Measurements from ENCODE around the gene TASOR2. TPM values are rescaled to one million over a fixed set of nuclear protein-coding genes. Genes with fewer than 3 reads are reported as not detected.

The TASOR2 gene
- polyA plus RNA-seq, 2 donors, result 8.1 to 11.1 TPM

DNA sequence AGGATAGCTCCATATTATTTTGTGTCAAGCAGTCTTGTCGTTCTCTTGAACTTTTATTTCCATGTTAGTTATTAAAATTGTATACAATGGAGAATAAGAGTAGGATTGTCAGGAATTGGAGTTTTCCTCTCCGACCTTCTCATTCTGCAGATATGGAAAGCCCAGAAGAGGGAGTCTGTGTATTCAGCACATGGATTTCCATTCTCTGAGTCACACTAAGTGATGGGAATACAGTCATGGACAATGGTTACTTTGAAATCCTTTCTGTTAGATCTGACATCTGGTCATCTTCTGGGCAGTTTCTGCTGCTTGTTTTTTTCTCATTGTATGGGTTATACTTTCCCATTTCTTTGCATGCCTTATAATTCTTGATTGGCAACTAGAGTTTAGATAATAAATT lies 5.0 kb upstream of the TASOR2 start:
- Histone ChIP-seq H3K4me1 (ENCODE audit: control insufficient read depth in 2 of 2, insufficient read depth in 2 of 2, low read length in 1 of 2) (peaks cover 0 to 3% of the 10 kb centered on the region in 2 donors), H3K27ac (ENCODE audit: low read depth in 2 of 2, low read length in 1 of 2) (no peak overlapping the region), H3K27me3 (ENCODE audit: control insufficient read depth in 1 of 2, insufficient read depth in 2 of 2, low read length in 2 of 2) (no peaks in the 10 kb centered on the region), H3K9me3 (ENCODE audit: control insufficient read depth in 2 of 2, insufficient read depth in 1 of 2, low read depth in 1 of 2, low read length in 1 of 2) (no peaks in the 10 kb centered on the region), H3K4me3 (ENCODE audit: low read depth in 1 of 2, low read length in 2 of 2) (no peak overlapping the region), H3K36me3 (ENCODE audit: control insufficient read depth in 2 of 2, insufficient read depth in 2 of 2, low read length in 1 of 2) (no peaks in the 10 kb centered on the region)
- WGBS, 2 donors, result 71 to 86% methylated on average over 2 of the region's 2 CpGs

GRCh38 chr10:5681930-5682329 lies 2.7 kb upstream of the TASOR2 start:
- H3K4me3 ChIP-seq (ENCODE audit: low read depth in 1 of 2, low read length in 2 of 2), result no peak overlapping the region
- no peaks in the 10 kb centered on the region for H3K36me3 ChIP-seq (ENCODE audit: control insufficient read depth in 2 of 2, insufficient read depth in 2 of 2, low read length in 1 of 2)
- 58 to 61% methylated on average over 5 of the region's 5 CpGs for WGBS, 2 donors
- H3K9me3 ChIP-seq (ENCODE audit: control insufficient read depth in 2 of 2, insufficient read depth in 1 of 2, low read depth in 1 of 2, low read length in 1 of 2), result no peaks in the 10 kb centered on the region
- H3K27ac ChIP-seq (ENCODE audit: low read depth in 2 of 2, low read length in 1 of 2), result no peak overlapping the region
- H3K4me1 ChIP-seq (ENCODE audit: control insufficient read depth in 2 of 2, insufficient read depth in 2 of 2, low read length in 1 of 2), result peaks cover 0 to 3% of the 10 kb centered on the region in 2 donors
- H3K27me3 ChIP-seq (ENCODE audit: control insufficient read depth in 1 of 2, insufficient read depth in 2 of 2, low read length in 2 of 2), result no peaks in the 10 kb centered on the region

DNA sequence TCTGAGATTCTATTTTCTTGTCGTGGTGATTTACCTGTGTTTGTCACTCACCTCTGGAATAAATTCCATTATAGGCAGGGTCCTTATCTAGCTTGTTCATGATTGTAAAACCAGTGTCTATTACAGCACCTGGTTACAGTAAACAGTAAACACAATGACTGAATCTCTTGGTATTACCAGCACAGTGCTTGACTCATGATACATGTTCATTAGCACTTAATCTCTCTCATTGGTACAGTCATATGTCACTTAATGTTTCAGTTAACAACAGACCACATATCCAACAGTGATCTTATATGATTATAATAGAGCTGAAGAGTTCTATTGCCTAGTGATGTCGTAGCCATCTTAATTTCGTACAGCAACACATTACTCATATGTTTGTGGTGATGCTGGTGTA lies 1.6 kb upstream of the TASOR2 start:
- Histone ChIP-seq H3K9me3 (ENCODE audit: control insufficient read depth in 2 of 2, insufficient read depth in 1 of 2, low read depth in 1 of 2, low read length in 1 of 2) (no peaks in the 10 kb centered on the region), H3K27me3 (ENCODE audit: control insufficient read depth in 1 of 2, insufficient read depth in 2 of 2, low read length in 2 of 2) (no peaks in the 10 kb centered on the region), H3K27ac (ENCODE audit: low read depth in 2 of 2, low read length in 1 of 2) (no peak overlapping the region), H3K4me3 (ENCODE audit: low read depth in 1 of 2, low read length in 2 of 2) (no peak overlapping the region), H3K36me3 (ENCODE audit: control insufficient read depth in 2 of 2, insufficient read depth in 2 of 2, low read length in 1 of 2) (no peaks in the 10 kb centered on the region), H3K4me1 (ENCODE audit: control insufficient read depth in 2 of 2, insufficient read depth in 2 of 2, low read length in 1 of 2) (peaks cover 0 to 3% of the 10 kb centered on the region in 2 donors)
- WGBS, 2 donors, result 71 to 80% methylated on average over 3 of the region's 3 CpGs

DNA sequence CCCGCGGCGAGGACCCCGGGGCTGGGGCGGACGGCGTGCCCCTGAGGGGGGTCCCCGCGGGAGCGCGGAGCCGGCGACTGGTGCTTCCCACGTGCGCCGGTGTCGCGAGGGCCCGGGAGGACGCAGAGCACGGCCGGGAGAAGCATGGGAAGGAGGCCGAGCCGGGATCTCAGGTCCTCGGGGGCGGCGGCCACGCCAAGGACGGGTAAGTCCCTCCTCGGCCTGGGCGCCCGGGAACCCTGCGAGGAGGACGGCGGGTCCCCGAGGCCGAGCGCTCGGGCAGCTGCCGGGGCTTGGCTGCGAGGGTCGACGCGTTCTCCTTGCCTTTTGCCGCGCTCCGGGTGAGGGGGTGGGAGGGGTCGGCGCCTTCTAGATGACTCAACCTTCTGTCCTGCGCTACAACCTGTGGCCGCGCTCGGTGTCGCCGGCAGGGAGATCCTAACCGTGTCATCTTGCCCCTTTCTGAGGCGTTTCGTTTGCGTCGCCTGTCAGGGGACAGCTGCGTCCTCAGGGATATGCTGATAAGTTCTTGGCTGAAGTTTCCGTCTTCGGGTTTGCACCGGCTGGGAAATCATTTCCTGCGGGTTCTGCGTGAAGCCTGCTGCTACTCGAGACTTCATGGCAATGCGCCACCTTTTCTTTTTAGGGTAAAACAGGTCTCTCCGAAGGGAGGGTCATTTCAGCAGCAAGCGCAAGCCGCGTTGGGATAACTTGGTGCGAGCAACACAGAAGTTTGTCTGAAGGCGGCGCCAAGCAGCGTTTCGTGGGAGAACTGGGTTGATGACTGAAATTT lies 529 bp downstream of the TASOR2 start:
- 0% methylated on average over 67 to 77 of the region's 77 CpGs for WGBS, 2 donors
- no peaks in the 10 kb centered on the region for H3K27me3 ChIP-seq (ENCODE audit: control insufficient read depth in 1 of 2, insufficient read depth in 2 of 2, low read length in 2 of 2)

DNA sequence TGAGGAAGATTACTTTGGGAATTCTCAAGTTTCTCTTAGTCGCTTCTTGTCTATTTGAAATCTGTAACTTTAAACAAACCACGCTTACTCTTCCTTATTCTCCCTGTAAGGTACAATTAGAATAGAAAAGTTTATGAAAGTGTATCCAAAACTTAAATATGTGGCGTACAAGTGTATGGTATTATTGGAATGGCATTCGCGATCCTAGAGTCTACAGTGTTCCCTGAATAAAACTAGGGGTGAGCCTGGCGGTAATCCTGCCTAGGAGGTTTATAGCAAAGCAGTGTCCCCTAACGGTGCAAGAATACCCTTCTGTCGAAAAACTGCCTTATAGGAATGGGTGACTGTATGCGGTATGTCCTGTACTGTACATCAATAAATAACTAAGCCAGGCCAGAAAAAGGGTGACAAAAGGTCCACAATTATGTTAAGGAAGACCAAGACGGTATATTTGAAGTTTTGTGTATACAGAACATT lies 1.2 kb downstream of the TASOR2 start:
- Histone ChIP-seq H3K4me1 (ENCODE audit: control insufficient read depth in 2 of 2, insufficient read depth in 2 of 2, low read length in 1 of 2) (peaks cover 0 to 3% of the 10 kb centered on the region in 2 donors), H3K27me3 (ENCODE audit: control insufficient read depth in 1 of 2, insufficient read depth in 2 of 2, low read length in 2 of 2) (no peaks in the 10 kb centered on the region), H3K36me3 (ENCODE audit: control insufficient read depth in 2 of 2, insufficient read depth in 2 of 2, low read length in 1 of 2) (no peaks in the 10 kb centered on the region), H3K4me3 (ENCODE audit: low read depth in 1 of 2, low read length in 2 of 2) (peak overlapping the region; percentile 67 to 98), H3K9me3 (ENCODE audit: control insufficient read depth in 2 of 2, insufficient read depth in 1 of 2, low read depth in 1 of 2, low read length in 1 of 2) (no peaks in the 10 kb centered on the region), H3K27ac (ENCODE audit: low read depth in 2 of 2, low read length in 1 of 2) (peak overlapping the region; percentile 78 to 89)
- 3 to 4% methylated on average over 10 of the region's 10 CpGs for WGBS, 2 donors

More for the DNA sequence above, 529 bp downstream of the TASOR2 start:
- Histone ChIP-seq H3K9me3 (ENCODE audit: control insufficient read depth in 2 of 2, insufficient read depth in 1 of 2, low read depth in 1 of 2, low read length in 1 of 2) (no peaks in the 10 kb centered on the region), H3K4me3 (ENCODE audit: low read depth in 1 of 2, low read length in 2 of 2) (peak overlapping the region; percentile 67 to 98), H3K27ac (ENCODE audit: low read depth in 2 of 2, low read length in 1 of 2) (peak overlapping the region; percentile 74 to 89), H3K36me3 (ENCODE audit: control insufficient read depth in 2 of 2, insufficient read depth in 2 of 2, low read length in 1 of 2) (no peaks in the 10 kb centered on the region), H3K4me1 (ENCODE audit: control insufficient read depth in 2 of 2, insufficient read depth in 2 of 2, low read length in 1 of 2) (peaks cover 0 to 3% of the 10 kb centered on the region in 2 donors)

- Histone ChIP-seq H3K27me3 (ENCODE audit: control insufficient read depth in 1 of 2, insufficient read depth in 2 of 2, low read length in 2 of 2) (no peaks in the 10 kb centered on the region), H3K4me3 (ENCODE audit: low read depth in 1 of 2, low read length in 2 of 2) (no peak overlapping the region), H3K27ac (ENCODE audit: low read depth in 2 of 2, low read length in 1 of 2) (no peak overlapping the region), H3K4me1 (ENCODE audit: control insufficient read depth in 2 of 2, insufficient read depth in 2 of 2, low read length in 1 of 2) (peaks cover 0 to 7% of the 10 kb centered on the region in 2 donors), H3K36me3 (ENCODE audit: control insufficient read depth in 2 of 2, insufficient read depth in 2 of 2, low read length in 1 of 2) (no peaks in the 10 kb centered on the region), H3K9me3 (ENCODE audit: control insufficient read depth in 2 of 2, insufficient read depth in 1 of 2, low read depth in 1 of 2, low read length in 1 of 2) (no peaks in the 10 kb centered on the region)
- WGBS, 2 donors, result 98% methylated on average over 3 of the region's 3 CpGs
These were observed 3.9 kb downstream of the TASOR2 start for GRCh38 chr10:5688587-5688986.

DNA sequence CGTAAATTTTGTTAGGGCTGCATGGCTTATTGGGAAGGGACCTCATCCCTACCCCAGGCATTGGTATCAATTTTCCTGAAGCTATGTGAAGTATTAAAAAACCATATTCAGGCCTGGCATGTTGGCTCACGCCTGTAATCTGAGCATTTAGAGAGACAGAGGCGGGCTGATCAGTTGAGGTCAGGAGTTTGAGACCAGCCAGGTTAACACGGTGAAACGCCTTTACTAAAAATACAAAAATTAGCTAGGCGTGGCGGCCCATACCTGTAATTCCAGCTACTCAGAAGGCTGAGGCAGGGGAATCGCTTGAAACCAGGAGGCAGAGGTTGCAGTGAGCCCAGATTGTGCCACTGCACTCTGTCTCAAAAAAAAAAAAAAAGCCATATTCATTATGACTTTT lies 7.1 kb downstream of the TASOR2 start:
- Histone ChIP-seq H3K27me3 (ENCODE audit: control insufficient read depth in 1 of 2, insufficient read depth in 2 of 2, low read length in 2 of 2) (no peaks in the 10 kb centered on the region), H3K4me3 (ENCODE audit: low read depth in 1 of 2, low read length in 2 of 2) (no peak overlapping the region), H3K4me1 (ENCODE audit: control insufficient read depth in 2 of 2, insufficient read depth in 2 of 2, low read length in 1 of 2) (peaks cover 0 to 5% of the 10 kb centered on the region in 2 donors), H3K36me3 (ENCODE audit: control insufficient read depth in 2 of 2, insufficient read depth in 2 of 2, low read length in 1 of 2) (no peaks in the 10 kb centered on the region), H3K27ac (ENCODE audit: low read depth in 2 of 2, low read length in 1 of 2) (no peak overlapping the region), H3K9me3 (ENCODE audit: control insufficient read depth in 2 of 2, insufficient read depth in 1 of 2, low read depth in 1 of 2, low read length in 1 of 2) (no peaks in the 10 kb centered on the region)
- 61 to 68% methylated on average over 8 of the region's 8 CpGs for WGBS, 2 donors

DNA sequence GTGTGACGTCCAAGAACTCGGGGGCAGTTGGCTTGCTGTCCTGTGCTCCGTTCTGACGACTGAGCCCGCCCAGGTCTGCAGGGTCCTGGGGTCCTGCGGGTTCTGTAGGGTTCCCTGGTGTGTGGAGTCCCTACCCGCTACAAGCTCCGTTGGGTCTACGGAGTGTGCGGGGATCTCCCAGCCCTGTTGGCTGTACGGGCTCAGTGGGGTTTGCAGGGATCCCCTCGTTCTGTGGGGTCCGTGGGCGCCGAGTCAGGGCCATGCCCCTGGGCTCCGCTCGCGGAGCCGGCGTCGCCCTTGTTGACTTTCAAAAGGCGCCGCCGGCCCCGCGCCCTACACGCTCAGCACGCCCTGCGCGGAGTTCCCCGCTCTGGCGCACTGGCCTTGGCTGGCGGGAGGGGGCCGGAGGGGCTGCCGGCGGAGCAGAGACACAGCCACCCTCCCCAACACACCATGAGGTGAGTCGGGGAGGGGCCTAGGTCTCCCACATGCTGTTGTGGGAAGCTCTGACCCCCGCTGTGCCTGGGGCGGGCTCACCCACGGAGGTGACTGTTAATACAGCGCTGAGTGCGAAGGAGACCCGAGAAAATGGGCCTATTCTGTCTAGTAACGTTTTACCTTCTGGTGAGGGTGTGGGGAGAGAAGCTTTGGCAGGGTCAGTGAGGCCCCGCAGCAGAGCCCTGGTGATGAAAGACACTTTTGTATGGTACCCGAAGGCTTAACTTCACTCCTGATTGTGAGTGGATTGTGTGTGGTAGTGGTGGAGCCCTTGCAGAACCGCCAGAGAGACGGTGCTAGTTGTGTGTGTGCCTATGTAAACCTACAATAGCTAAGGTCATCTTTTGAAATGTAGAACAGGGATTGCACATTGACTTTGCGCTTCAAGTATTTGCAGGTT lies 8.1 kb downstream of the TASOR2 start:
- Histone ChIP-seq H3K36me3 (ENCODE audit: control insufficient read depth in 2 of 2, insufficient read depth in 2 of 2, low read length in 1 of 2) (no peaks in the 10 kb centered on the region), H3K4me1 (ENCODE audit: control insufficient read depth in 2 of 2, insufficient read depth in 2 of 2, low read length in 1 of 2) (peaks cover 0 to 5% of the 10 kb centered on the region in 2 donors), H3K4me3 (ENCODE audit: low read depth in 1 of 2, low read length in 2 of 2) (peak overlapping the region; percentile 57 to 61), H3K27me3 (ENCODE audit: control insufficient read depth in 1 of 2, insufficient read depth in 2 of 2, low read length in 2 of 2) (no peaks in the 10 kb centered on the region), H3K27ac (ENCODE audit: low read depth in 2 of 2, low read length in 1 of 2) (peak overlapping the region; percentile 38 to 42), H3K9me3 (ENCODE audit: control insufficient read depth in 2 of 2, insufficient read depth in 1 of 2, low read depth in 1 of 2, low read length in 1 of 2) (no peaks in the 10 kb centered on the region)
- WGBS, 2 donors, result 7 to 11% methylated on average over 49 of the region's 49 CpGs

- no peaks in the 10 kb centered on the region for H3K9me3 ChIP-seq (ENCODE audit: control insufficient read depth in 2 of 2, insufficient read depth in 1 of 2, low read depth in 1 of 2, low read length in 1 of 2)
- H3K4me1 ChIP-seq (ENCODE audit: control insufficient read depth in 2 of 2, insufficient read depth in 2 of 2, low read length in 1 of 2), result peaks cover 0 to 5% of the 10 kb centered on the region in 2 donors
- no peak overlapping the region for H3K27ac ChIP-seq (ENCODE audit: low read depth in 2 of 2, low read length in 1 of 2)
- no peaks in the 10 kb centered on the region for H3K36me3 ChIP-seq (ENCODE audit: control insufficient read depth in 2 of 2, insufficient read depth in 2 of 2, low read length in 1 of 2)
- no peaks in the 10 kb centered on the region for H3K27me3 ChIP-seq (ENCODE audit: control insufficient read depth in 1 of 2, insufficient read depth in 2 of 2, low read length in 2 of 2)
- no peak overlapping the region for H3K4me3 ChIP-seq (ENCODE audit: low read depth in 1 of 2, low read length in 2 of 2)
- 78 to 79% methylated on average over 1 of the region's 1 CpG for WGBS, 2 donors
These were observed 9.9 kb downstream of the TASOR2 start for GRCh38 chr10:5694573-5694972.
